SU-DHL-6 (cell line): Measurements from ENCODE around the gene GRID2.

Experiments used
- EZH2phosphoT487 ChIP-seq: fragments of 200-600 bp; sonication (generic), shearing (Covaris generic); conservative IDR thresholded peaks from 2 replicates; pipeline ENCODE4 v1.6.1; 2018; ENCODE audit warnings: mild to moderate bottlenecking, antibody characterized with exemption, low read length, moderate library complexity, mixed read lengths
- TF ChIP-seq, protein P1 (sequence below): fragments of 200-600 bp; sonication (generic); IDR thresholded peaks from one replicate; pipeline ENCODE4 v1.5.1; 2017; ENCODE audit warnings: antibody characterized with exemption, mild to moderate bottlenecking, low read length, moderate library complexity; ENCODE audit not compliant: insufficient read depth, poor library complexity, severe bottlenecking

GRCh38 chr4:93183576-93183975, 879.8 kb downstream of the GRID2 start:
- TF ChIP-seq EZH2phosphoT487: no peak
- TF ChIP-seq, protein P1, sequence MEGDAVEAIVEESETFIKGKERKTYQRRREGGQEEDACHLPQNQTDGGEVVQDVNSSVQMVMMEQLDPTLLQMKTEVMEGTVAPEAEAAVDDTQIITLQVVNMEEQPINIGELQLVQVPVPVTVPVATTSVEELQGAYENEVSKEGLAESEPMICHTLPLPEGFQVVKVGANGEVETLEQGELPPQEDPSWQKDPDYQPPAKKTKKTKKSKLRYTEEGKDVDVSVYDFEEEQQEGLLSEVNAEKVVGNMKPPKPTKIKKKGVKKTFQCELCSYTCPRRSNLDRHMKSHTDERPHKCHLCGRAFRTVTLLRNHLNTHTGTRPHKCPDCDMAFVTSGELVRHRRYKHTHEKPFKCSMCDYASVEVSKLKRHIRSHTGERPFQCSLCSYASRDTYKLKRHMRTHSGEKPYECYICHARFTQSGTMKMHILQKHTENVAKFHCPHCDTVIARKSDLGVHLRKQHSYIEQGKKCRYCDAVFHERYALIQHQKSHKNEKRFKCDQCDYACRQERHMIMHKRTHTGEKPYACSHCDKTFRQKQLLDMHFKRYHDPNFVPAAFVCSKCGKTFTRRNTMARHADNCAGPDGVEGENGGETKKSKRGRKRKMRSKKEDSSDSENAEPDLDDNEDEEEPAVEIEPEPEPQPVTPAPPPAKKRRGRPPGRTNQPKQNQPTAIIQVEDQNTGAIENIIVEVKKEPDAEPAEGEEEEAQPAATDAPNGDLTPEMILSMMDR: no peak
